Islet of Langerhans (tissue), 1 donor: ENCODE measurements around the gene CASP10.
"Not testable (repeated sequence)": the region's sequence is repeated elsewhere in the genome, so short reads cannot be mapped to it uniquely, and the experiment has no call there.

ENCODE experiments used
- FAIRE-seq: peaks from one replicate; lab custom pipeline; 2011; peaks lifted over from hg19 to GRCh38; lab: Jason Lieb, UNC

Gene CASP10

GRCh38 chr2:201182650-201183364 lies at the start of gene CASP10:
Gene CASP10, plus strand, starts transcription at chr2:201183141. Its CDS starts 2,637 bp downstream, at chr2:201185778.
- FAIRE-seq: no peak

GRCh38 chr2:201135386-201135785 lies 47.6 kb upstream of the CASP10 start:
- no peak for FAIRE-seq

GRCh38 chr2:201136889-201137321 lies 46.0 kb upstream of the CASP10 start:
- FAIRE-seq: no peak

GRCh38 chr2:201137505-201138400 lies 45.2 kb upstream of the CASP10 start:
- no peak for FAIRE-seq

- no peak for FAIRE-seq
Measured at GRCh38 chr2:201138401-201138970, 44.5 kb upstream of the CASP10 start.

- FAIRE-seq: not testable (repeated sequence)
Measured at GRCh38 chr2:201138986-201139781, 43.8 kb upstream of the CASP10 start.

- FAIRE-seq: no peak
Measured at GRCh38 chr2:201139836-201140604, 42.9 kb upstream of the CASP10 start.

GRCh38 chr2:201144101-201145051 lies 38.6 kb upstream of the CASP10 start:
- no peak for FAIRE-seq

- no peak for FAIRE-seq
Measured at GRCh38 chr2:201148434-201148990, 34.4 kb upstream of the CASP10 start.

GRCh38 chr2:201149064-201149820 lies 33.7 kb upstream of the CASP10 start:
- FAIRE-seq: no peak

GRCh38 chr2:201149821-201150165 lies 33.1 kb upstream of the CASP10 start:
- not testable (repeated sequence) for FAIRE-seq

GRCh38 chr2:201150454-201151020 lies 32.4 kb upstream of the CASP10 start:
- no peak for FAIRE-seq

- no peak for FAIRE-seq
Measured at GRCh38 chr2:201151127-201151981, 31.6 kb upstream of the CASP10 start.

GRCh38 chr2:201152517-201152916 lies 30.4 kb upstream of the CASP10 start:
- no peak for FAIRE-seq

GRCh38 chr2:201152999-201153815 lies 29.7 kb upstream of the CASP10 start:
- FAIRE-seq: no peak

- FAIRE-seq: no peak
Measured at GRCh38 chr2:201154615-201155399, 28.1 kb upstream of the CASP10 start.
